Measurements from ENCODE around the gene PTPN9. TPM values are rescaled to one million over a fixed set of nuclear protein-coding genes. Genes with fewer than 3 reads are reported as not detected.

PTPN9 gene
- total and polyA plus RNA-seq, 10 of the 15 experiments (the other 5 are each of a cell fraction or from before 2014, with no cell fraction given), result 7.8 to 29.1 (median 18.5) TPM

- Histone ChIP-seq H3K4me1 (ENCODE audit: control insufficient read depth, insufficient read depth, low read length) (peaks cover 6% of the 10 kb centered on the region), H3K4me3 (peak overlapping the region; percentile 76), H3K36me3 (ENCODE audit: control insufficient read depth in 2 of 2, insufficient read depth in 2 of 2, low read length in 1 of 2) (no peaks in the 10 kb centered on the region), H4K20me1 (ENCODE audit: control insufficient read depth, insufficient read depth) (no peaks in the 10 kb centered on the region; the same call in 1 of the 2 replicates), H3K79me2 (ENCODE audit: control insufficient read depth, insufficient read depth, low read length) (peaks cover 27% of the 10 kb centered on the region), H3K4me2 (ENCODE audit: control insufficient read depth, insufficient read depth) (peak overlapping the region; percentile 40), H3K27ac (ENCODE audit: control insufficient read depth, insufficient read depth) (peak overlapping the region; percentile 79), H2AFZ (ENCODE audit: control insufficient read depth, low read depth, low read length) (peak overlapping the region; percentile 84), H3K27me3 (replicated peaks in 1 of 2; ENCODE audit: control insufficient read depth in 2 of 2, insufficient read depth in 2 of 2, low read length in 1 of 2) (no peaks in the 10 kb centered on the region), H3K9me3 (replicated peaks; ENCODE audit: control insufficient read depth, insufficient read depth, low read length) (no peaks in the 10 kb centered on the region), H3K9ac (ENCODE audit: control insufficient read depth, insufficient read depth, low read length) (peak overlapping the region; percentile 89)
- BruUV-seq (replicated peaks), result no TSS peak
- FAIRE-seq (no peak), ATAC-seq (no peak), DNase-seq (ENCODE audit: low read depth, low spot score) (no peak)
- in situ Hi-C loops (cut with MboI) (loop anchor here (5.0 kb wide), 1 partner anchor 168 kb away; no protein-coding TSS in a partner anchor), intact Hi-C loops (cut with micrococcal nuclease; ENCODE audit: unreplicated experiment) (loop anchor here (2.0 to 5.0 kb wide), 3 partner anchors 186 to 432 kb away; partner anchors contain the start of genes IMP3 and PPCDC)
- RAD21 ChIA-PET (ENCODE audit: unreplicated experiment), result interaction anchor here (0.7 to 7.3 kb wide), 19 partner anchors 9 to 284 kb away, joined by 3 to 113 read pairs (median 4); partner anchors contain the start of genes IMP3, MAN2C1, PTPN9 and SNUPN
- CTCF ChIA-PET, result interaction anchor here (0.6 to 6.1 kb wide), 11 partner anchors 9 to 886 kb away, joined by 3 to 63 read pairs (median 5); partner anchors contain the start of genes IMP3, MAN2C1, SNUPN and SNX33
- SMC1A ChIA-PET (ENCODE audit: uncharacterized antibody, unreplicated experiment), result interaction anchor here (0.7 to 3.8 kb wide), 13 partner anchors 8 to 411 kb away, joined by 3 to 27 read pairs (median 4); partner anchors contain the start of genes IMP3, MAN2C1, PTPN9 and SNUPN
- under 1% methylated on average over 52 of the region's 116 CpGs for WGBS (ENCODE audit: insufficient coverage, insufficient replicate concordance, low lambda C conversion rate, missing lambda C conversion rate)
- POLR2A ChIA-PET, result interaction anchor here (0.5 to 7.2 kb wide), 17 partner anchors 8 to 1137 kb away, joined by 3 to 110 read pairs (median 4); partner anchors contain the start of genes IMP3, MAN2C1, PTPN9 and SNUPN
- TF ChIP-seq POLR2A (IDR thresholded peaks at IDR 0.05; ENCODE audit: low read depth, low read length), result peak; percentile 74
- no peak for TF ChIP-seq MTA2 (IDR thresholded peaks at IDR 0.05; ENCODE audit: low read depth)
- TF ChIP-seq CUX1 (IDR thresholded peaks at IDR 0.05; ENCODE audit: insufficient replicate concordance, low read depth, low read length), result no peak
- 0 out of 2 replicates have a peak, but pooled peaks have one; percentile 20 for TF ChIP-seq HDGF (IDR thresholded peaks at IDR 0.05)
- no peak for TF ChIP-seq IRF5 (IDR thresholded peaks at IDR 0.05; ENCODE audit: borderline replicate concordance)
- no peak for TF ChIP-seq IKZF2 (IDR thresholded peaks at IDR 0.05)
- TF ChIP-seq NR2F1 (conservative IDR thresholded peaks at IDR 0.05), result 0 out of 2 replicates have a peak, but pooled peaks have one; percentile 16
- TF ChIP-seq ZNF384 (IDR thresholded peaks at IDR 0.05; ENCODE audit: borderline replicate concordance, low read depth, low read length), result no peak
- no peak for TF ChIP-seq SMC3 (IDR thresholded peaks at IDR 0.05; ENCODE audit: borderline replicate concordance, low read length)
- TF ChIP-seq DPF2 (IDR thresholded peaks at IDR 0.05), result 0 out of 2 replicates have a peak, but pooled peaks have one; percentile 25
- TF ChIP-seq KAT2A (conservative IDR thresholded peaks at IDR 0.05; ENCODE audit: control insufficient read depth, low read depth, low read length), result no peak
- TF ChIP-seq ZBED1 (IDR thresholded peaks at IDR 0.05; ENCODE audit: borderline replicate concordance), result no peak
- no peak for TF ChIP-seq EZH2 (IDR thresholded peaks at IDR 0.05; ENCODE audit: borderline replicate concordance, control insufficient read depth, low read depth, low read length)
- no peak for TF ChIP-seq CHD1 (IDR thresholded peaks at IDR 0.05; ENCODE audit: low read depth, low read length)
Observed at GRCh38 chr15:75454471-75455378, 124.4 kb downstream of the PTPN9 start.
